MCF 10A (cell line): ENCODE data around the gene AREG. TPM values are rescaled to one million over a fixed set of nuclear protein-coding genes. Genes with fewer than 3 reads are reported as not detected.

Source experiments
- BruUV-seq: library from RNA; stranded (reverse); fragments of 400-500 nt; replicated peaks from 2 replicates; lab custom pipeline; 2021; lab: Mats Ljungman, UMichigan
- CTCF ChIA-PET: fragments of 300-600 bp; sonication (Branson Sonifier 250); formaldehyde crosslinking; extraction: SDS; loops from one replicate; lab custom pipeline; 2021; ENCODE audit warnings: antibody characterized with exemption, inconsistent platforms; lab: Yijun Ruan, JAX
- POLR2A ChIA-PET: fragments of 300-600, 350-650 bp; sonication (Branson Sonifier 250); formaldehyde crosslinking; extraction: SDS; loops from one replicate; lab custom pipeline; 2020; ENCODE audit warnings: antibody characterized with exemption, inconsistent platforms; lab: Yijun Ruan, JAX
- DNase-seq: peaks from one replicate; pipeline ENCODE4 v3.0.0-alpha.2; 2018; ENCODE audit not compliant: unreplicated experiment
- H3K27ac Mint-ChIP-seq: one replicate; pipeline ENCODE4 v1.8.0; 2022; ENCODE audit warnings: mild to moderate bottlenecking, low read depth, mixed read lengths; ENCODE audit not compliant: unreplicated experiment
- H3K27me3 Mint-ChIP-seq: one replicate; pipeline ENCODE4 v1.8.0; 2022; ENCODE audit warnings: mixed read lengths; ENCODE audit not compliant: insufficient read depth, unreplicated experiment
- H3K36me3 Mint-ChIP-seq: one replicate; pipeline ENCODE4 v1.8.0; 2022; ENCODE audit warnings: mild to moderate bottlenecking, moderate library complexity, mixed read lengths; ENCODE audit not compliant: insufficient read depth, unreplicated experiment
- H3K4me1 Mint-ChIP-seq: one replicate; pipeline ENCODE4 v1.8.0; 2022; ENCODE audit warnings: mixed read lengths; ENCODE audit not compliant: insufficient read depth, unreplicated experiment
- H3K4me3 Mint-ChIP-seq: one replicate; pipeline ENCODE4 v1.8.0; 2022; ENCODE audit warnings: mild to moderate bottlenecking, moderate library complexity, mixed read lengths; ENCODE audit not compliant: unreplicated experiment
- H3K9me3 Mint-ChIP-seq: one replicate; pipeline ENCODE4 v1.8.0; 2022; ENCODE audit warnings: mixed read lengths; ENCODE audit not compliant: unreplicated experiment
- intact Hi-C: fragments of 100-400 bp; cut with micrococcal nuclease; formaldehyde crosslinking; loops from 2 replicates; pipeline ENCODE4 v1.14.1; 2022
- total RNA-seq: library from RNA; stranded (reverse); gene quantifications from 2 replicates; pipeline ENCODE4 v1.2.3, GENCODE V29; 2022
- TF ChIP-seq, protein P1 (sequence below): fragments of 200-600 bp; IDR thresholded peaks from one replicate; pipeline ENCODE4 v1.8.0; 2022; ENCODE audit warnings: antibody characterized with exemption, mild to moderate bottlenecking; ENCODE audit not compliant: unreplicated experiment

Gene AREG
- total RNA-seq, 1 experiment from 2014 or later: 1,878 TPM

DNA sequence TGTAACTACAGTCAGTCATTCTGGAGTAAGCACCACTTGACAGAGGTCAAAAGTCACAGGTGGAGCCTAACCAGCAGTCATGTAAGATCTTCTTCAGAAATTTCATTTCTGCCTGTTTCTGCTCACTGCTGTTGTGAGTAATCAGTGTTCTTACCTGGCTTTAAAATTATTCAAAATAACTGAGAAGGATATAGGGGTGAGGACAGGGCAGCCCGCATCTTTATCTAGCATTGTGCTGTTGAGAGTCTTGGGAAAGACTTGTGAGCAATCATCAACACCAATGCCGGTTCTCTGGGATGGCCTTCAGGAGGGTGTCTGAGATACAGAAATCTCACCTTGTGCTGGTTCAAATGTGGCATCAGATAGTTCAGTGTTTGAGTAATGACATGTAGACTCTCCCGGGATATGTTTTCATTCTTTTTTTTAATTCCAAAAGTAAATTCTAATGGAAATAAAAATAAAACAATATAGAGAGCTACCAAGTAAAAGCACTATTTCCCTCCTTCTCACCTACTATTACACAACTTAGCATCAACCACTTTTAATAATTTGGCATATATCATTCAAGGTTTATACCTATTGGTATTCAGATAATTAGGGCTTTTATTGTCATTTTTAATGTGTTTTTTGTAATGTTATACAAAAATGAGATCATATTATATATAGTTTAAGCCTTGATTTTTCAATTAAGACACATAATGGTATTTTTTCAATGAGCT is 37.1 kb downstream of the AREG start:
- Mint-ChIP-seq H3K4me3 (no peak overlapping the region), H3K9me3 (no peaks in the 10 kb centered on the region), H3K36me3 (peaks cover 6% of the 10 kb centered on the region), H3K4me1 (peaks cover 5% of the 10 kb centered on the region), H3K27me3 (no peaks in the 10 kb centered on the region), H3K27ac (no peak overlapping the region)
- TF ChIP-seq, protein P1, sequence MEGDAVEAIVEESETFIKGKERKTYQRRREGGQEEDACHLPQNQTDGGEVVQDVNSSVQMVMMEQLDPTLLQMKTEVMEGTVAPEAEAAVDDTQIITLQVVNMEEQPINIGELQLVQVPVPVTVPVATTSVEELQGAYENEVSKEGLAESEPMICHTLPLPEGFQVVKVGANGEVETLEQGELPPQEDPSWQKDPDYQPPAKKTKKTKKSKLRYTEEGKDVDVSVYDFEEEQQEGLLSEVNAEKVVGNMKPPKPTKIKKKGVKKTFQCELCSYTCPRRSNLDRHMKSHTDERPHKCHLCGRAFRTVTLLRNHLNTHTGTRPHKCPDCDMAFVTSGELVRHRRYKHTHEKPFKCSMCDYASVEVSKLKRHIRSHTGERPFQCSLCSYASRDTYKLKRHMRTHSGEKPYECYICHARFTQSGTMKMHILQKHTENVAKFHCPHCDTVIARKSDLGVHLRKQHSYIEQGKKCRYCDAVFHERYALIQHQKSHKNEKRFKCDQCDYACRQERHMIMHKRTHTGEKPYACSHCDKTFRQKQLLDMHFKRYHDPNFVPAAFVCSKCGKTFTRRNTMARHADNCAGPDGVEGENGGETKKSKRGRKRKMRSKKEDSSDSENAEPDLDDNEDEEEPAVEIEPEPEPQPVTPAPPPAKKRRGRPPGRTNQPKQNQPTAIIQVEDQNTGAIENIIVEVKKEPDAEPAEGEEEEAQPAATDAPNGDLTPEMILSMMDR: no peak
- no TSS peak for BruUV-seq
- ChIA-PET POLR2A (interaction anchor here (0.7 to 1.8 kb wide), 5 partner anchors 9 to 551 kb away, joined by 3 to 6 read pairs (median 4); no protein-coding TSS in a partner anchor), CTCF (interaction anchor here (1.0 to 1.4 kb wide), 2 partner anchors 44 to 49 kb away, joined by 3 to 4 read pairs; no protein-coding TSS in a partner anchor)
- intact Hi-C loops: no loop called here
- DNase-seq: no peak

DNA sequence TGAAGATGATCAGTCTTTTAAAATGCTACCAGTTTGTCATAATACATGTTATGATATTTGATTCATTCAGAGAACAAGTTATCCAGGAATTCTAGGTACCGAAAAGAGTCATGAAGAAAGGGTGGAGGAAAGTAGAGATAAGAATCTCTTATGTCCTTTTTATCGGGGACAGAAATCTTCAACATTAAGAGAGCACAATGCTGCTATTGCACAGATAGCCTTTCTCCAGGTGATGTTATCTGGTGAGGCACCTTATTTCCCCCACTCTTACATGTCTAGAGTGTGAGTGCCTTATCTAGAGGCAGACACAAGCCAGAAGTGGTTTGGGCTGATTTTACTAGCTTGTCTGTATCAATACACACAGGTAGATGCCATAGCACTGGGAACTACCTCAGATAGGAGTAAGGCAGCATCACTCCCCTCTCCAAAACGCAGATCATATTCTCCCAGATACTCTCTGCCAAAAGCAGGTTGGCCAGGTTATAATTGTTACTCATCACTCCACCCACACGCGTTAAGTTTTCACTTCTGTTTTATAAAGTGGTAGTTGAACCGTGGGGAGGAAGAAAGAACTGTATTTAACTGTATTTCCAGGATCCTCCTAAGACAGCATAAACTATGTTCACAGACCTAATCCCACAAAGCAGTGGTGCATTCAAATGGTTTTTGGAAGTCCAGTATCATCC is 38.4 kb downstream of the AREG start:
- CTCF ChIA-PET: interaction anchor here (0.6 to 1.0 kb wide), 3 partner anchors 33 to 1397 kb away, joined by 3 to 5 read pairs (median 3); no protein-coding TSS in a partner anchor
- Mint-ChIP-seq H3K36me3 (peaks cover 6% of the 10 kb centered on the region), H3K4me3 (no peak overlapping the region), H3K27me3 (no peaks in the 10 kb centered on the region), H3K27ac (no peak overlapping the region), H3K4me1 (peaks cover 5% of the 10 kb centered on the region), H3K9me3 (no peaks in the 10 kb centered on the region)
- no peak for DNase-seq
- TF ChIP-seq, protein P1: no peak
- BruUV-seq: no TSS peak
- intact Hi-C loops: no loop called here
- POLR2A ChIA-PET: interaction anchor here (1.0 to 1.3 kb wide), 2 partner anchors 8 to 49 kb away, joined by 3 read pairs; no protein-coding TSS in a partner anchor

DNA sequence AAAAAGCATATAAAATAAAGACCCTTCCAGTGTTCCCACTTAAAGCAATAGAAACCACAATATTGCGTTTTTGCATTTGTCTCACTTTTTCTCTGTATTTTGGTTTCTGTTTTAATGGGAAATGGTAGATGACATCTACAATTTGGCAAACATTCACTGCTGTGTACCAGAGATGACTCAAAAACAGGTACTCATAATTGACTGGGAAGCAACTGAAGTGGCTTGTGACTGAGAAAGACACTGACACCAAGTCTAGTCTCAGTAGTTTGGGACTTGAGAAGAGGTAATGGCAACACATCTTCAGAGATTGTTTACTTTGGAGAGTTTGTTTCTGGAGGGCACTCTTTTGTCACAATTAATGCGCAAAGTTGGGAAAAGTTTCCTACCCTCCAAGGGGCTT is 42.0 kb downstream of the AREG start:
- TF ChIP-seq, protein P1: no peak
- intact Hi-C loops: no loop called here
- Mint-ChIP-seq H3K36me3 (peaks cover 6% of the 10 kb centered on the region), H3K27me3 (no peaks in the 10 kb centered on the region), H3K9me3 (no peaks in the 10 kb centered on the region), H3K4me3 (no peak overlapping the region), H3K27ac (no peak overlapping the region), H3K4me1 (peaks cover 13% of the 10 kb centered on the region)
- POLR2A ChIA-PET: interaction anchor here (4.5 kb wide), 1 partner anchor 12 kb away, joined by 25 read pairs; no protein-coding TSS in a partner anchor
- no peak for DNase-seq
- BruUV-seq: no TSS peak
- CTCF ChIA-PET: no interaction called here

DNA sequence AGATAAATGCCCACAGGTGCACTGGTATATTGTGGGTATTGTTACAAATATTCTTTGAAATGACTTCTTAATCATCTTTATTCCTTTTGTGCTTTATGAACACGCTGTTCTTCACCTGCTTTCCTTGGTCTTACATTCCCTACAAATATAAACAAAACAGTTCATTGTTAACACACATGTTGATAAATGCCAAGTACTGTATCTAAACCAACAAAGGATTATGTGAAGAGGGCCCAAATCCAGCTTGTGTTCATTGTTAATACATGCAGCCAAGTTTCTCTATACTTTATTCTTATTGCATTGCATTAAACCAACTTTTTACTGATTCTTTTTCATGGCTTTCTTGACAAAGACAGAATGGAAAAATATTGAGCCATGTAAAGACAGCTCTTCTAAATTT is 42.8 kb downstream of the AREG start:
- BruUV-seq: no TSS peak
- intact Hi-C loops: no loop called here
- Mint-ChIP-seq H3K4me1 (peaks cover 13% of the 10 kb centered on the region), H3K4me3 (no peak overlapping the region), H3K27me3 (no peaks in the 10 kb centered on the region), H3K9me3 (no peaks in the 10 kb centered on the region), H3K36me3 (peaks cover under 1% of the 10 kb centered on the region), H3K27ac (no peak overlapping the region)
- DNase-seq: no peak
- CTCF ChIA-PET: no interaction called here
- TF ChIP-seq, protein P1: no peak
- POLR2A ChIA-PET: interaction anchor here (4.5 kb wide), 1 partner anchor 13 kb away, joined by 25 read pairs; no protein-coding TSS in a partner anchor
